ENCODE measurements around the gene CLEC3A. TPM values are rescaled to one million over a fixed set of nuclear protein-coding genes. Genes with fewer than 3 reads are reported as not detected.

Gene CLEC3A
- total and polyA plus RNA-seq, 2 donors (not counting 1 experiment from before 2014, with no cell fraction given) = not detected

- Histone ChIP-seq H3K4me1 (ENCODE audit: control insufficient read depth, extremely low read depth, insufficient read depth, low read length) (no peaks in the 10 kb centered on the region), H3K9ac (ENCODE audit: insufficient read depth, low read length) (no peak overlapping the region), H3K79me2 (ENCODE audit: control insufficient read depth, insufficient read depth, low read length) (no peaks in the 10 kb centered on the region), H3K4me2 (ENCODE audit: extremely low read depth, insufficient read depth, low read length) (no peak overlapping the region), H2AFZ (ENCODE audit: low read length) (no peak overlapping the region), H3K27ac (ENCODE audit: insufficient read depth, low read length) (no peak overlapping the region), H3K9me3 (ENCODE audit: control insufficient read depth, insufficient read depth, low read depth, low read length) (no peaks in the 10 kb centered on the region), H3K27me3 (ENCODE audit: control insufficient read depth, insufficient read depth, low read length) (no peaks in the 10 kb centered on the region), H3K4me3 (replicated peaks in 1 of 4; ENCODE audit: control extremely low read depth in 1 of 4, insufficient read depth in 1 of 4, low read depth in 3 of 4, low read length in 4 of 4) (no peak overlapping the region), H4K20me1 (ENCODE audit: control insufficient read depth, extremely low read depth, insufficient read depth, low read length) (no peaks in the 10 kb centered on the region), H3K36me3 (ENCODE audit: control insufficient read depth, insufficient read depth, low read length) (no peaks in the 10 kb centered on the region)
- DNase-seq (ENCODE audit: low read depth in 2 of 2) = no peak
- no peak for TF ChIP-seq CTCF (conservative IDR thresholded peaks at IDR 0.05 in 1 of 2, IDR thresholded peaks at IDR 0.05 in 1 of 2; ENCODE audit: low read depth in 1 of 2, low read length in 2 of 2)
- no peak for TF ChIP-seq EZH2 (IDR thresholded peaks at IDR 0.05; ENCODE audit: low read length, missing control alignments)
These were observed 45.0 kb upstream of the CLEC3A start for GRCh38 chr16:77977339-77977738.

- Histone ChIP-seq H4K20me1 (ENCODE audit: control insufficient read depth, extremely low read depth, insufficient read depth, low read length) (no peaks in the 10 kb centered on the region), H3K27me3 (ENCODE audit: control insufficient read depth, insufficient read depth, low read length) (no peaks in the 10 kb centered on the region), H3K9ac (ENCODE audit: insufficient read depth, low read length) (no peak overlapping the region), H3K4me1 (ENCODE audit: control insufficient read depth, extremely low read depth, insufficient read depth, low read length) (no peaks in the 10 kb centered on the region), H3K4me3 (replicated peaks in 1 of 4; ENCODE audit: control extremely low read depth in 1 of 4, insufficient read depth in 1 of 4, low read depth in 3 of 4, low read length in 4 of 4) (no peak overlapping the region), H3K9me3 (ENCODE audit: control insufficient read depth, insufficient read depth, low read depth, low read length) (no peaks in the 10 kb centered on the region), H3K4me2 (ENCODE audit: extremely low read depth, insufficient read depth, low read length) (no peak overlapping the region), H3K79me2 (ENCODE audit: control insufficient read depth, insufficient read depth, low read length) (no peaks in the 10 kb centered on the region), H2AFZ (ENCODE audit: low read length) (no peak overlapping the region), H3K27ac (ENCODE audit: insufficient read depth, low read length) (no peak overlapping the region), H3K36me3 (ENCODE audit: control insufficient read depth, insufficient read depth, low read length) (no peaks in the 10 kb centered on the region)
- no peak for DNase-seq (ENCODE audit: low read depth in 2 of 2)
- no peak for TF ChIP-seq CTCF (conservative IDR thresholded peaks at IDR 0.05 in 1 of 2, IDR thresholded peaks at IDR 0.05 in 1 of 2; ENCODE audit: low read depth in 1 of 2, low read length in 2 of 2)
- no peak for TF ChIP-seq EZH2 (IDR thresholded peaks at IDR 0.05; ENCODE audit: low read length, missing control alignments)
These were observed 37.2 kb upstream of the CLEC3A start for GRCh38 chr16:77985111-77985510.

DNA sequence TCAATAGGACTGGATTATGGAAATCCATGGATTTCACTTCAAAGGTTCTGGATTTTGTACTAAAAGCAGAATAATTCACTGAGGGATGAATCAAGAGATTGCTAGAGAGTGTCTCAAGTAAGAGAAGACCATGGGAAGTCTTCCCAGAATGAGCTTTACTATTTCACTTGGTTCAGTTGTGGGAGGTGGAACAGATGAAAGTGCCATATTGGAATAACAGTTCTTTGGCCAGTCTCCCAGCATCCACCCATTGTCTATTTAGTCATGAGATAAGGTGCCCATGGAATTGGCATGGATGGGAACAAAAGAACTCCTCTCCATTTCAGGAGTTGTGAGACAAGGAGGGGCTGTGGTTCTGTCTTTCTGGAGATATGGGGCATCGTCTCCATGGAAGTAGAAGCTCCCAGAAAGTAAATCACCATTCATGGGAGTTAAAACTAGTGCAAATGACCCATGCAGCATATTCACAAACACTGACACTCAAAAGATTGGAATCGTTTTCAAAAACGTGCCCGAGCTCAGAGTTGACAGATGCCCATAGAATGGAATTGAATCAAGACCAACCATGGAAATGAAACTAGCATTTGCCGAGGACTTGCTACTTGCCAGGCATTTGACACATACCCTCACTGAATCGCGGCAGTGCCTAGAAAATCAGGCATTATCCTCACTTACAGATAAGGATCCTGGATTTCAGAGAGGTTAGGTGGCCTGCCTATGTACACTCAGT is 36.2 kb upstream of the CLEC3A start:
- Histone ChIP-seq H3K79me2 (ENCODE audit: control insufficient read depth, insufficient read depth, low read length) (no peaks in the 10 kb centered on the region), H3K9me3 (ENCODE audit: control insufficient read depth, insufficient read depth, low read depth, low read length) (no peaks in the 10 kb centered on the region), H2AFZ (ENCODE audit: low read length) (no peak overlapping the region), H3K36me3 (ENCODE audit: control insufficient read depth, insufficient read depth, low read length) (no peaks in the 10 kb centered on the region), H3K27me3 (ENCODE audit: control insufficient read depth, insufficient read depth, low read length) (no peaks in the 10 kb centered on the region), H3K4me1 (ENCODE audit: control insufficient read depth, extremely low read depth, insufficient read depth, low read length) (no peaks in the 10 kb centered on the region), H3K4me3 (replicated peaks in 1 of 4; ENCODE audit: control extremely low read depth in 1 of 4, insufficient read depth in 1 of 4, low read depth in 3 of 4, low read length in 4 of 4) (no peak overlapping the region), H3K27ac (ENCODE audit: insufficient read depth, low read length) (no peak overlapping the region), H4K20me1 (ENCODE audit: control insufficient read depth, extremely low read depth, insufficient read depth, low read length) (no peaks in the 10 kb centered on the region), H3K9ac (ENCODE audit: insufficient read depth, low read length) (no peak overlapping the region), H3K4me2 (ENCODE audit: extremely low read depth, insufficient read depth, low read length) (no peak overlapping the region)
- DNase-seq (ENCODE audit: low read depth in 2 of 2) = no peak
- TF ChIP-seq CTCF (conservative IDR thresholded peaks at IDR 0.05 in 1 of 2, IDR thresholded peaks at IDR 0.05 in 1 of 2; ENCODE audit: low read depth in 1 of 2, low read length in 2 of 2) = no peak
- TF ChIP-seq EZH2 (IDR thresholded peaks at IDR 0.05; ENCODE audit: low read length, missing control alignments) = no peak

Data from fibroblast of lung (primary cell).